NCI-H1092 (cell line): ENCODE data around the gene ZFP36L1.

Experiments
- DNase-seq: peaks from one replicate; lab custom pipeline; 2025; lab: John Stamatoyannopoulos, UW

The ZFP36L1 gene

GRCh38 chr14:68738559-68738958 lies 54.3 kb downstream of the ZFP36L1 start:
- DNase-seq, result no peak
